Measurements from ENCODE around the gene PSD2. TPM values are rescaled to one million over a fixed set of nuclear protein-coding genes. Genes with fewer than 3 reads are reported as not detected.

The PSD2 gene
- total RNA-seq, 1 donor: 0.10 TPM

GRCh38 chr5:139810341-139811273 is 15.0 kb downstream of the PSD2 start:
- no peaks in the 10 kb centered on the region for H3K27me3 ChIP-seq (ENCODE audit: insufficient read depth, low read length)

GRCh38 chr5:139811274-139811607 is 15.6 kb downstream of the PSD2 start:
- H3K4me1 ChIP-seq (ENCODE audit: insufficient read depth, low read length): no peaks in the 10 kb centered on the region
- H3K9me3 ChIP-seq (ENCODE audit: low read depth, low read length): no peaks in the 10 kb centered on the region
- no peaks in the 10 kb centered on the region for H3K27me3 ChIP-seq (ENCODE audit: insufficient read depth, low read length)
- H3K4me3 ChIP-seq (ENCODE audit: low read length): no peak overlapping the region

More at GRCh38 chr5:139810341-139811273, 15.0 kb downstream of the PSD2 start:
- Histone ChIP-seq H3K4me1 (ENCODE audit: insufficient read depth, low read length) (no peaks in the 10 kb centered on the region), H3K9me3 (ENCODE audit: low read depth, low read length) (no peaks in the 10 kb centered on the region), H3K4me3 (ENCODE audit: low read length) (no peak overlapping the region)

DNA sequence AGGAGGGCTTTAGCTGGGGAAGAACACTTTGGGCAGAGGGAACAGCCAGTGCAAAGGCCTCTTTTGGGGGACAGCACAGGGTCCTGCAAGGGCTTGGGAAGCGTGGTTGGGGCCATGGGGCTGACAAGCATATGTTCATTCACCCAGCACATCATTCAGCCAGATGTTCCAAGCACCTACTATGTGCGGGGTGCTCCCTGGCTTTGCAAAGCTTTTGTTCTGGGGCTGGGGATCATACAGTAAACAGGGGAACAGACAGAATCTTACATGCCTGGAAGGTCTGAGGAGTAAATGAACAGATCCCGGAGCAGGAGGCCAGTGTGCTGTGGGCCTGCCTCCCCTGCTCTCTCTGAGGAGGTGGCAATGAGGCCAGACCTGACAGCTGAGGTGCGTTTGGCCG is 16.7 kb downstream of the PSD2 start:
- H3K27me3 ChIP-seq (ENCODE audit: insufficient read depth, low read length): no peaks in the 10 kb centered on the region
- no peak overlapping the region for H3K4me3 ChIP-seq (ENCODE audit: low read length)
- H3K9me3 ChIP-seq (ENCODE audit: low read depth, low read length): no peaks in the 10 kb centered on the region
- no peaks in the 10 kb centered on the region for H3K4me1 ChIP-seq (ENCODE audit: insufficient read depth, low read length)

DNA sequence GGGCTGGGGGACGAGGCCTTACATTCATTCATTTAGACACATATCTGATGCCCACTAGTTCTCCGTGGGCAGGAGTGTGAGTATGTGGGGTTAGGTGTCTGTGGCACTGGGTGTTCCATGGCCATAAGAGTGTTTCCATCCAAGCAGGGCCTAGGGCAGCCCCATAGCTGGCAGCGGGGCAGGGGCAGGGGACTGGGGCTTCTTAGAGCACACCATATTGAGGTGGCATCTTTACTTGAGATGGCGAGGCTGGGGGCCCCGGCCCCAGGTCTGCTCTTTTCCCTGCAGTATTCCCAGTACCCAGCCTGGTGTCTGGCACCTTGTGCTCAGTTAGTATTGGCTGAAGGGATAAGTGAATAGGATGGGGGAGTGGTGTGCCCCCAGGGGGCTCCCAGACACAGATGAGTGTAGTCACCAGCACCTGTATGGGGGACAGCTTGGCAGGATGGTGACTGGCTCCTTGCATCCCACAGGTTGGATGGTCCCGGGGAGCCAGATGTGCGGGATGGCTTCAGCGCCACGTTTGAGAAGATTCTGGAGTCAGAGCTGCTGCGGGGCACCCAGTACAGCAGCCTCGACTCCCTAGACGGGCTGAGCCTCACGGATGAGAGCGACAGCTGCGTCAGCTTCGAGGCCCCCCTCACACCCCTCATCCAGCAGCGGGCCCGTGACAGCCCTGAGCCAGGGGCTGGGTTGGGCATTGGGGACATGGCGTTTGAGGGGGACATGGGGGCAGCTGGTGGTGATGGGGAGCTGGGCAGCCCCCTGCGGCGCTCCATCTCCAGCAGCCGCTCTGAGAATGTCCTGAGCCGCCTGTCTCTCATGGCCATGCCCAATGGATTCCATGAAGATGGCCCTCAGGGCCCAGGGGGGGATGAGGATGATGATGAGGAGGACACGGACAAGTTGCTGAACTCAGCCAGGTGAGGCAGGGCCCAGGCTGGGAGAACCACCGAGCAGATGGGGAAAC is 17.5 kb downstream of the PSD2 start:
- H3K9me3 ChIP-seq (ENCODE audit: low read depth, low read length): no peaks in the 10 kb centered on the region
- H3K4me1 ChIP-seq (ENCODE audit: insufficient read depth, low read length): no peaks in the 10 kb centered on the region
- H3K27me3 ChIP-seq (ENCODE audit: insufficient read depth, low read length): no peaks in the 10 kb centered on the region
- H3K4me3 ChIP-seq (ENCODE audit: low read length): no peak overlapping the region

GRCh38 chr5:139814191-139814601 is 18.6 kb downstream of the PSD2 start:
- H3K4me3 ChIP-seq (ENCODE audit: low read length): no peak overlapping the region
- H3K27me3 ChIP-seq (ENCODE audit: insufficient read depth, low read length): no peaks in the 10 kb centered on the region
- no peaks in the 10 kb centered on the region for H3K9me3 ChIP-seq (ENCODE audit: low read depth, low read length)
- H3K4me1 ChIP-seq (ENCODE audit: insufficient read depth, low read length): no peaks in the 10 kb centered on the region

- no peaks in the 10 kb centered on the region for H3K4me1 ChIP-seq (ENCODE audit: insufficient read depth, low read length)
- no peak overlapping the region for H3K4me3 ChIP-seq (ENCODE audit: low read length)
- H3K9me3 ChIP-seq (ENCODE audit: low read depth, low read length): no peaks in the 10 kb centered on the region
- H3K27me3 ChIP-seq (ENCODE audit: insufficient read depth, low read length): no peaks in the 10 kb centered on the region
Observed at GRCh38 chr5:139814704-139815280, 19.2 kb downstream of the PSD2 start.

DNA sequence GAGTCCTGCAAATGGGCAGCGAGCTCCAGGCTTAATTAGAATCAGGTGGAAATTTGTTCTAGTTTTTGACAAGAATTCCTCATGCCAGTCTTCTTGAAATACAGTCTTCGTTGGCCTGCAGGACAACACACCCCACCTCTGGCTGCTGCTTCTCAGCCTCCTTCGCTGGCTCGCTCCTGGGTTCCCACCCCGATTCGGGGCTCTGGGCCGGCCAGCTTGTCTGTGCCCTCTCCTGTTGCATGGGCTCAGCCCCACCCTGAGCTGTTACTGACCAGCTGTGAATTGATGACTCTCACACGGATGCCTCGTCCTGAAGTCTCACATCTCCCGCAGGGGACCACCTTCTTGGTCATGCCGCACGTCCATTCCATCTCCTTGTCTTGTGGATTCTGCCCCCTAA is 21.0 kb downstream of the PSD2 start:
- Histone ChIP-seq H3K9me3 (ENCODE audit: low read depth, low read length) (no peaks in the 10 kb centered on the region), H3K4me3 (ENCODE audit: low read length) (no peak overlapping the region), H3K27me3 (ENCODE audit: insufficient read depth, low read length) (no peaks in the 10 kb centered on the region), H3K4me1 (ENCODE audit: insufficient read depth, low read length) (no peaks in the 10 kb centered on the region)

DNA sequence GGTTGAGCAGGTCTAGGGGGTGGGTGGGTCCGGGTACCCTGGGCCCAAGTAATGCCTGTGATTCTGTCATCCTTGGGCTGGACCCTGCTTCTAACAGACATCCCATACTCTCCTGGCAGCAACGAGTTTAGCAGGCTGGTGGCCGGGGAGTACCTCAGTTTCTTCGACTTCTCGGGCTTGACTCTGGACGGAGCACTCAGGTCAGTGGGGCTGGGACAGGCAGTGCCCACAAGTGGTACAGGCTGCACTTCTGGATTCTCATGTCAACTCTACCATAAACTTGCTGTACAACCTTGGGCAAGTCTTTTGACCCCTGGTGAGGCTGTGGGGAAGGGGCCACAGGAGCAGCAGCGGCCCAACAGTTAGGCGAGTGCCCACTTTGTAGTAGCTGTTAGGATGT is 21.8 kb downstream of the PSD2 start:
- H3K9me3 ChIP-seq (ENCODE audit: low read depth, low read length): no peaks in the 10 kb centered on the region
- no peaks in the 10 kb centered on the region for H3K27me3 ChIP-seq (ENCODE audit: insufficient read depth, low read length)
- no peak overlapping the region for H3K4me3 ChIP-seq (ENCODE audit: low read length)
- no peaks in the 10 kb centered on the region for H3K4me1 ChIP-seq (ENCODE audit: insufficient read depth, low read length)

DNA sequence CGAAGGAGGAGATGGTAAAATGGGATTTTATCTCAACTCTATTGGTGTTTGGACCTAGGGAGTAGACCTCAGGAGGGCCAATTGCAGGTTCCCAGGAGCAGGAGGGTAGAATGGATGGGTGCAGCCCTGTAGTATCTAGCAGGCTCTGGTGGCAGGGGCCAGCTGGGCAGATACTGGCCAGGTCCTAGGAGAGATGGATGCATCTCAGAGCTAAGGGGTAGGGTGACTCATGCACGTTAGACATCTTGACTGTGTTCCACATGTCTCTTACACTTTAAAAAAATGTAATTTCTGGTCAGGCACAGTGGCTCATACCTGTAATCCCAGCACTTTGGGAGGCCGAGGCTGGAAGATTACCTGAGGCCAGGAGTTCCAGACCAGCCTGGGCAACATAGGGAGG is 22.4 kb downstream of the PSD2 start:
- Histone ChIP-seq H3K4me3 (ENCODE audit: low read length) (no peak overlapping the region), H3K27me3 (ENCODE audit: insufficient read depth, low read length) (no peaks in the 10 kb centered on the region), H3K9me3 (ENCODE audit: low read depth, low read length) (no peaks in the 10 kb centered on the region), H3K4me1 (ENCODE audit: insufficient read depth, low read length) (no peaks in the 10 kb centered on the region)

GRCh38 chr5:139820130-139820529 is 24.5 kb downstream of the PSD2 start:
- H3K27me3 ChIP-seq (ENCODE audit: insufficient read depth, low read length): no peaks in the 10 kb centered on the region
- no peaks in the 10 kb centered on the region for H3K4me1 ChIP-seq (ENCODE audit: insufficient read depth, low read length)
- no peaks in the 10 kb centered on the region for H3K9me3 ChIP-seq (ENCODE audit: low read depth, low read length)
- no peak overlapping the region for H3K4me3 ChIP-seq (ENCODE audit: low read length)

DNA sequence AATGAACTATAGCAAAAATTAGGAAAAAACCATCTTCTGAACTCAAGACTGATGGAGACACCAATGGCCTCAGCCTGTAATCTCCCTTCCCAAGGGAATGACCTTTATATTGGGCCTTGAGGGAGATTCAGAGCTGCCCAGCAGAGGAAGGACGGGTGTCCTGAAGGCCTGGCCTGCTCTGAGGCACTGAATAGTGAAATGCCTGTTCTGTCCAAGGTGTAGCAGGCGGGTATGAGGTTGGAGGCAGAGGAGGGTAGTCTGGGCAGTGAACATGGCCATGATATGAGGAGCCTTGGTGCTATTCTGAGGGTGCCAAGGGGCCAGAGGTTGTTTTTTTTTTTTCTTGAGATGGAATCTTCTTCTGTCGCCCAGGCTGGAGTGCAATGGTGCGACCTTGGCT is 25.0 kb downstream of the PSD2 start:
- Histone ChIP-seq H3K4me3 (ENCODE audit: low read length) (no peak overlapping the region), H3K27me3 (ENCODE audit: insufficient read depth, low read length) (no peaks in the 10 kb centered on the region), H3K9me3 (ENCODE audit: low read depth, low read length) (no peaks in the 10 kb centered on the region), H3K4me1 (ENCODE audit: insufficient read depth, low read length) (no peaks in the 10 kb centered on the region)

DNA sequence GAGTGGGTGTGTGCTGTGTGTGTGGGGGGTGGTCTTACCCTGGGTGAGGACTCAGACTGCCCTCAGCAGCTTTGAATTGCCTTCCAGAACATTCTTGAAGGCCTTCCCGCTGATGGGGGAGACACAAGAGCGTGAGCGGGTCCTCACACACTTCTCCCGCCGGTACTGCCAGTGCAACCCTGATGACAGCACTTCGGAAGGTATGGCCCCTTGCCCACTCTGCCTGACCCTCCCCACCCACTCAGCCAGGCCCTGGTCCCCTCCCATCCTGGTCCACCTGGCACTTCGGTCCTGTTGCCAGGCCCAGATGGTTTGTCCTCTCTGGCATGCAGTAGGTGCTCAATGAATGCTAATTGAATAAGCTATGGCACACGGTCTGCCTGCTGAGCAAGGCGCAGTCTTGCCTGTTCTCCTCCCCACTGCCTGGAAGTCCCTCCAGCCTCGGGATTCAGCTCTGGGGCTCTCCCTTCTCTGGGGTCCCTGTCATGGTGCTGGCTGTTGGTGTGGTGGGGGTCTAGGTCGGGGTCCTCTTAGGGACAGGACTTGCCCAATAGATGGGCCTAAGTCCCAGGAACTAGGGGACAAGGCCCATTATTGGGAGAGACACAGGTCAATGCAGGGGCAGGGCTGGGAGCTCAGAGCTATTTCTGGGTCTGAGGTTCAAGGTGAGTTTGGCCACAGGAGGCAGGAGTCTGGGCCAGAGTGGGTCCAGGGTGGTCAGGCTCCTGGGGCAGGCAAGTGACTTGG is 26.4 kb downstream of the PSD2 start:
- Histone ChIP-seq H3K4me1 (ENCODE audit: insufficient read depth, low read length) (no peaks in the 10 kb centered on the region), H3K27me3 (ENCODE audit: insufficient read depth, low read length) (no peaks in the 10 kb centered on the region), H3K4me3 (ENCODE audit: low read length) (no peak overlapping the region), H3K9me3 (ENCODE audit: low read depth, low read length) (no peaks in the 10 kb centered on the region)

- Histone ChIP-seq H3K27me3 (ENCODE audit: insufficient read depth, low read length) (no peaks in the 10 kb centered on the region), H3K4me3 (ENCODE audit: low read length) (no peak overlapping the region), H3K4me1 (ENCODE audit: insufficient read depth, low read length) (no peaks in the 10 kb centered on the region), H3K9me3 (ENCODE audit: low read depth, low read length) (no peaks in the 10 kb centered on the region)
Observed at GRCh38 chr5:139822553-139823425, 27.2 kb downstream of the PSD2 start.

All from mononuclear cell (primary cell).